ENCODE data around the gene TACR2.

The TACR2 gene

GRCh38 chr10:69366738-69367137, 50.0 kb downstream of the TACR2 start:
- DNase-seq: no peak

GRCh38 chr10:69364232-69364940, 52.3 kb downstream of the TACR2 start:
- no peak for DNase-seq

DNA sequence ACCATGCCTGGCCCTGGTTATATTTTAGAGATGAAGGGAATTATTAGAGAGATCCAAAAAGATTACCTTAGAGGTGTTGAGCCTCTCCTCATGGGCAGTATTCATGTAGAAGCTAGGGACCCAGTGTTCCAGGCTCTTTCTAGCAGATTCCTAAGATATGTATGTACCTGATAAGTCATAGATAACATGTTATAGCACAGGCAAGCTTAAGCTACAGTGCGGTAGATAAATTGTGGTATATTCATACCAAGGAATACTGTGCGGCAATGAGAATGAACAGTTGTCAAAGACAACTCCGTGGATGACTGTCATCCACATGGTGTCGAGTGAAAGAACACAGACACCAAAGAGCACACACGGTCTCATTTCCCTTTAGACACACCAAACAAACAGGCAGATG, 53.1 kb downstream of the TACR2 start:
- DNase-seq: no peak

- no peak for DNase-seq
Observed at GRCh38 chr10:69362471-69362954, 54.2 kb downstream of the TACR2 start.

DNA sequence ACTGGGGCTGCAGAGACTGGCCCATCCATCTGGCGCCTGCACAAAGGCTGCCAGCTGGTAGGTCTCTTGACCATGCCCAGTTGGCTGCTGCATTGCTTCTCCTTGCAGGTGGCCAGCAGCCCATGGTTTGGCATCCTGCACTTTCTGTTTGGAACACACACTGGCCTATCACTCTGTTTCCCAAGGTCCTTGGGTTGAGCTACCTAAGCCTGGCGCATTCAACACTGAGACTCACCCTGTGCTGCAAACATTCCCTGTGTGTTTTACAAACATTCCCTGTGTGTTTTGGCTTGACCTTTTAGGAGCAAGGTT, 55.5 kb downstream of the TACR2 start:
- no peak for DNase-seq

- DNase-seq: no peak
Observed at GRCh38 chr10:69360485-69361302, 56.0 kb downstream of the TACR2 start.

GRCh38 chr10:69359594-69359993, 57.1 kb downstream of the TACR2 start:
- no peak for DNase-seq

DNA sequence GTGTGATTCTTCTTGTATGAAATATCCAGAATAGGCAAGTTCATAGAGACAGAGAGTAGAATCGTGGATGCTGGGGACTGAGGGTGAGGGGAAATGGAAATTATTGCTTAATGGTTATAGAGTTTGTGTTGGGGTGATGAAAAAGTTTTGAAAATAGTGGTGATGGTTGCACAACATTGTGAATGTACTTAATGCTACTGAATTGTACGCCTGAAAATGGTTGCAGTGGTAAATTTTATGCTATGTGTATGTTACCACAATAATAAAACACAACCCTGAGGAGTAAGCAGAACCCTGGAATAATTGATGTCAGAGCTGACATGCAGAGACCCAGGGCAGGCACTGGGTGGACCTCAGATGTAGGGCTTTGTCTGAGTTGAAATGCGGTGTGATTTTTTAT, 57.6 kb downstream of the TACR2 start:
- no peak for DNase-seq

DNA sequence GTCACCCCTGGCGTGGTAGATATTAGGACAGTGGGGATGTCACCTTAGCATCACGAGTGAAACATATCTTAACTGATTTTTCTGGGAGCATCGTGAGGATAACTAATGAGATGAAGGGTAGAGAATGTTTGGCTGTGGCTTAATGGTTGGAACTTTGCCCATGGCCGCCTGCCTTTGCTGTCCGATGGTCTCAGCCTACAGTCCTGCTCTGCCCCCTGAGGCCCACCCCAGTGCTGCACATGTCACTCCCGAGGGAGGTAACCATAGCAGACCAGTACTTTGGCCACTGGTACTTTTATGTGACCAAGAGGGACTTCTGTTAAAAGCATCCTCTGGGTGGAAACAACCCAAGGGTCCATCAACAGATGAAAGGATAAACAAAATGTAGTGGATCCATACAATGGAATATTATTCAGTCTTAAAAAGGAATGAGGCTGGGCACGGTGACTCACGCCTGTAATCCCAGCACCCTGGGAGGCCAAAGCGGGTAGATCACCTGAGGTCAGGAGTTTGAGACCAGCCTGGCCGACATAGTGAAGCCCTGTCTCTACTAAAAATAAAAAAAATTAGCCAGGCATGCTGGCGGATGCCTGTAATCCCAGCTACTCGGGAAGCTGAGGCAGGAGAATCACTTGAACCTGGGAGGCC, 58.4 kb downstream of the TACR2 start:
- no peak for DNase-seq

DNA sequence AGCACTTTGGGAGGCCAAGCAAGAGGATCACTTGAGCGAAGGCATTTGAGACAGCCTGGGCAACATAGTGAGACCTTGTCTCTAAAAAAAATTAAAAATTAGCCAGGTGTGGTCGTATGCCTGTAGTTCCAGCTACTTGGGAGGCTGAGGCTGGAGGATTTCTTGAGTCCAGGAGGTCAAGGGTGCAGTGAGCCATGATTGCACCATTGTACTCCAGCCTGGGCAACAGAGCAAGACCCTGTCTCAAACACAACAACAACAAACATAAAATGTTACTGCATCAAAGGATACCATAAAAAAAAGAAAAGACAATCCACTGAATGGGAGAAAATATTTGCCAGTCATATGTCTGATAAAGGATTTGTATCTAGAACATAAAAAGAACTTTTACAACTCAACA, 60.5 kb downstream of the TACR2 start:
- no peak for DNase-seq

DNA sequence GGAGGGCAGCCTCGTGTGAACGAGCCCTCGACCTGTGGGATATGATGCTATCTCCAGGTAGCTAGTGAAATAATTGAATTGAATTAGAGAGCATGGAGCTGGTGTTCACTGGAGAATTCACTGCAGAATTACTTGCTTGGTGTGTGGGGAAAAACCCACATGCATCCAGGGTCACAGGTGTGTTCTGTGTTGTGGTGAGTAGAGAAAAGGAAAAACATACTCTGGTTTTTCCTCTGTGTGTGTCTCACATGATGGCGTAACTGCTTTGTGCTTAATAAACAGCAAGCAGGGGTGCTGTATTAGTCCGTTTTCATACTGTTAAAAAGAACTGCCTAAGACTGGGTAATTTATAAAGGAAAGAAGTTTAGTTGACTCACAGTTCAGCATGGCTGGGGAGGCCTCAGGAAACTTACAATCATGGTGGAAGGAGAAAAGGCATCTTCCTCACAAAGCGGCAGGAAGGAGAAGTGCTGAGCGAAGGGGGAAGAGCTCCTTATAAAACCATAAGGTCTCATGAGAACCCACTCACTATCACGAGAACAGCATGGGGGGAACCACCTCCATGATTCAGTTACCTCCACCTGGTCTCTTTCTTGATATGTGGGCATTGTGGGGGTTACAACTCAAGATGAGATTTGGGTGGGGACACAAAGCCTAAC, 62.6 kb downstream of the TACR2 start:
- DNase-seq: no peak

All from NCI-H1048 (cell line).